DND-41 (cell line): Measurements from ENCODE around the gene STX10.

ENCODE experiments used
- ATAC-seq: fragments of 200-7000 bp; cut with Tn5 transposase; 3 replicates; pipeline ENCODE4 v1.9.1; 2021; ENCODE audit warnings: low read depth; ENCODE audit not compliant: insufficient read depth
- DNase-seq: peaks from one replicate; pipeline ENCODE4 v3.0.0-alpha.2; 2020
- H2AFZ ChIP-seq: 2 replicates; pipeline ENCODE4 v1.6.0; 2012; ENCODE audit warnings: low read depth, low read length
- H3K27ac ChIP-seq: 2 replicates; pipeline ENCODE4 v1.5.1; 2012; ENCODE audit warnings: low read length, inconsistent platforms
- H3K27me3 ChIP-seq: fragments of 200-600 bp; sonication (generic); 2 replicates; pipeline ENCODE4 v1.6.0; 2012; ENCODE audit warnings: low read length, mild to moderate bottlenecking, inconsistent platforms; ENCODE audit not compliant: insufficient read depth, poor library complexity
- H3K36me3 ChIP-seq: 2 replicates; pipeline ENCODE4 v1.5.1; 2012; ENCODE audit warnings: low read length, inconsistent platforms; ENCODE audit not compliant: insufficient read depth
- H3K4me1 ChIP-seq: 2 replicates; pipeline ENCODE4 v1.5.1; 2012; ENCODE audit warnings: mild to moderate bottlenecking, low read length; ENCODE audit not compliant: insufficient read depth
- H3K4me2 ChIP-seq: 2 replicates; pipeline ENCODE4 v1.6.0; 2012; ENCODE audit warnings: mild to moderate bottlenecking, moderate library complexity, low read length, inconsistent platforms; ENCODE audit not compliant: insufficient read depth
- H3K4me3 ChIP-seq, 2 experiments: fragments of 200-600 bp in 1 of 2; shearing (Covaris generic) in 1 of 2; 2 replicates each; pipeline ENCODE4 v1.5.1; 2012 to 2016; ENCODE audit warnings: inconsistent platforms in 2 of 2, low read length in 2 of 2, mild to moderate bottlenecking in 2 of 2, low read depth in 1 of 2, moderate library complexity in 1 of 2
- H3K79me2 ChIP-seq: 2 replicates; pipeline ENCODE4 v1.6.0; 2012; ENCODE audit warnings: low read length, inconsistent platforms; ENCODE audit not compliant: insufficient read depth
- H3K9ac ChIP-seq: 2 replicates; pipeline ENCODE4 v1.6.0; 2012; ENCODE audit warnings: low read depth, mild to moderate bottlenecking, inconsistent platforms, low read length, moderate library complexity
- H3K9me3 ChIP-seq: 2 replicates; pipeline ENCODE4 v1.5.1; 2012; ENCODE audit warnings: low read length, moderate library complexity, mild to moderate bottlenecking, inconsistent platforms; ENCODE audit not compliant: insufficient read depth, severe bottlenecking
- H4K20me1 ChIP-seq: 2 replicates; pipeline ENCODE4 v1.6.0; 2012; ENCODE audit warnings: low read length; ENCODE audit not compliant: insufficient read depth
- EZH2 ChIP-seq: IDR thresholded peaks from 3 replicates; pipeline ENCODE4 v1.6.1; 2012; ENCODE audit warnings: borderline replicate concordance, low read depth, mild to moderate bottlenecking, moderate library complexity, low read length, inconsistent platforms; ENCODE audit not compliant: severe bottlenecking
- TF ChIP-seq, protein P1 (sequence below): IDR thresholded peaks from 2 replicates; pipeline ENCODE4 v1.5.1; 2012; ENCODE audit warnings: borderline replicate concordance, low read length, moderate library complexity, mild to moderate bottlenecking; ENCODE audit not compliant: poor library complexity, severe bottlenecking; ENCODE audit errors: extremely low read depth

STX10 gene

DNA sequence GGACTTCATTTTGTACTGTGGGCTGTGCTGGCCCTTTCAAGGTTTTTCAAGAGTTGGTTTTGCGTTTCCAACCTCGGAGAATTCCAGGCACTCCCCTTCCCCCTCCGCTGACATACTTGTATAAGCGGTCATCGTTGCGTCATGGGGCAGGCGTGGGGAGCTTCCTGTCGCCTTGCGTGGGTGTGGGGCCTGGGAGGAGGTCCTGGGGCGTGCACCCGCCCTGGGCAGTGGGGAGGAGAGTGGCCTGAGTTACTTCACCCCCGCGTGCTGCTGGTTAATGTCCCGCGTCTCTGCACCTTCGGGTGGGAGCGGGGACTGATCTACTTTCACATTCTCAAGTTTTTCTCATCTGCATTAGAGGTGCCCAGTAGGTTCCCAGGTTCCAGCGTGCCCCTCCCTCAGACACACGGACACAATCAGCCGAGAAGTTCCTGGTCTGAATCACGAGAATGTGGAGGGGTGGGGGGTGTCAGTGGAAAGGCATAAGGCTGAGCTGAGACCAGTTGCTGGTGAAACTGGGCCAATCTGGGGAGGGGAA is 4.1 kb upstream of the STX10 start:
- DNase-seq (peak; percentile 38), ATAC-seq (no peak)
- Histone ChIP-seq H3K36me3 (peaks cover 11% of the 10 kb centered on the region; the same call in 1 of the 2 replicates), H3K4me1 (peaks cover 52% of the 10 kb centered on the region), H3K27ac (peak overlapping the region; percentile 80), H4K20me1 (peaks cover 27% of the 10 kb centered on the region), H3K4me2 (peak overlapping the region; percentile 100), H3K27me3 (peaks cover 16% of the 10 kb centered on the region), H3K9me3 (no peaks in the 10 kb centered on the region), H3K4me3 (peak overlapping the region; percentile 34 to 88), H3K79me2 (peaks cover 29% of the 10 kb centered on the region), H3K9ac (peak overlapping the region; percentile 87), H2AFZ (no peak overlapping the region)
- TF ChIP-seq EZH2: no peak
- TF ChIP-seq, protein P1, sequence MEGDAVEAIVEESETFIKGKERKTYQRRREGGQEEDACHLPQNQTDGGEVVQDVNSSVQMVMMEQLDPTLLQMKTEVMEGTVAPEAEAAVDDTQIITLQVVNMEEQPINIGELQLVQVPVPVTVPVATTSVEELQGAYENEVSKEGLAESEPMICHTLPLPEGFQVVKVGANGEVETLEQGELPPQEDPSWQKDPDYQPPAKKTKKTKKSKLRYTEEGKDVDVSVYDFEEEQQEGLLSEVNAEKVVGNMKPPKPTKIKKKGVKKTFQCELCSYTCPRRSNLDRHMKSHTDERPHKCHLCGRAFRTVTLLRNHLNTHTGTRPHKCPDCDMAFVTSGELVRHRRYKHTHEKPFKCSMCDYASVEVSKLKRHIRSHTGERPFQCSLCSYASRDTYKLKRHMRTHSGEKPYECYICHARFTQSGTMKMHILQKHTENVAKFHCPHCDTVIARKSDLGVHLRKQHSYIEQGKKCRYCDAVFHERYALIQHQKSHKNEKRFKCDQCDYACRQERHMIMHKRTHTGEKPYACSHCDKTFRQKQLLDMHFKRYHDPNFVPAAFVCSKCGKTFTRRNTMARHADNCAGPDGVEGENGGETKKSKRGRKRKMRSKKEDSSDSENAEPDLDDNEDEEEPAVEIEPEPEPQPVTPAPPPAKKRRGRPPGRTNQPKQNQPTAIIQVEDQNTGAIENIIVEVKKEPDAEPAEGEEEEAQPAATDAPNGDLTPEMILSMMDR: no peak

DNA sequence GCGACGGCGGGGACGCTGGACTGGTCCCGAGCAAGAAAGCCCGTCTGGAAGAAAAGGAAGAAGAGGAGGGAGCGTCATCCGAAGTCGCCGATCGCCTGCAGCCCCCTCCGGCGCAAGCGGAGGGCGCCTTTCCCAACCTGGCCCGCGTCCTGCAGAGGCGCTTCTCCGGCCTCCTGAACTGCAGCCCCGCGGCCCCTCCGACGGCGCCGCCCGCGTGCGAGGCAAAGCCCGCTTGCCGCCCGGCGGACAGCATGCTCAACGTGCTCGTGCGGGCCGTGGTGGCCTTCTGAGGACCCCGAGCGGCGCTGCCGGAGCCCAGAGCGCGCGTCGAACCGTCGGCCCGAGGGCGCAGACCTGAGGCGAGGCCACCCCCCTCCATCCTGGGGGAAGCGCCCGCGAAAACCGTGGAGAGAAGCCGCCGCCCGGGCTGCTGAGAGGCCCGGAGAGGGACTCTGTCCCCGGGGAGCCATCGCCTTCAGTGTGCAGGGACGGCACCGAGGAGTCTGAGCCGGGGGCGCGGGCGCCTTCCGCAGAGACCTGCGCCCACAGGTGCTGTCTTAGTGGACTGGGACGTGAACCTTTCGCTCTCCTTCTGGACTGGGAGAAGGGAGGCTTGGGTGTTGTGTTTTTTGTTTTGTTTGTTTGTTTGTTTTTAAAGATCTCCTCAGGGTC is 3.5 kb upstream of the STX10 start:
- peaks cover 58% of the 10 kb centered on the region for H3K4me1 ChIP-seq
- no peak overlapping the region for H2AFZ ChIP-seq
- no peak for ATAC-seq

DNA sequence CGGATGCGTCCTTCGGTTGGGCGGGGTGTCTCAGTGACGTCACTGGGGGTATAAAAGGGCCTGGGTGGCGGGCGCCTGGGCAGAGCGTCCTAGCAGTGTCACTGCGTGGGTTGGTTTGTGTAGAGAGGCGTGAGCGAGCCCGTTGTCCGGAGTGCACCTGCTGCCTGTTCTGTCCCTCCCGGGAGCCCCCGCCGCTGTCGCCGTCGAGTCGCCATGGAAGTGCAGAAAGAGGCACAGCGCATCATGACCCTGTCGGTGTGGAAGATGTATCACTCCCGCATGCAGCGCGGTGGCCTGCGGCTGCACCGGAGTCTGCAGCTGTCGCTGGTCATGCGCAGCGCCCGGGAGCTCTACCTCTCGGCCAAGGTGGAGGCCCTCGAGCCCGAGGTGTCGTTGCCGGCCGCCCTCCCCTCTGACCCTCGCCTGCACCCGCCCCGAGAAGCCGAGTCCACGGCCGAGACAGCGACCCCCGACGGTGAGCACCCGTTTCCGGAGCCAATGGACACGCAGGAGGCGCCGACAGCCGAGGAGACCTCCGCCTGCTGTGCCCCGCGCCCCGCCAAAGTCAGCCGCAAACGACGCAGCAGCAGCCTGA is 2.9 kb upstream of the STX10 start:
- Histone ChIP-seq H3K4me2 (peak overlapping the region; percentile 100), H2AFZ (peak overlapping the region; percentile 71; the same call in 1 of the 2 replicates), H3K9me3 (no peaks in the 10 kb centered on the region), H3K4me1 (peaks cover 61% of the 10 kb centered on the region), H3K27me3 (peaks cover 16% of the 10 kb centered on the region), H3K4me3 (peak overlapping the region; percentile 34 to 88; a peak in 3 of 4 replicates), H3K36me3 (peaks cover 11% of the 10 kb centered on the region; the same call in 1 of the 2 replicates), H3K27ac (peak overlapping the region; percentile 80), H3K79me2 (peaks cover 33% of the 10 kb centered on the region), H3K9ac (peak overlapping the region; percentile 87), H4K20me1 (peaks cover 27% of the 10 kb centered on the region)
- TF ChIP-seq, protein P1: peak; percentile 38
- no peak for TF ChIP-seq EZH2
- peak; percentile 39 for ATAC-seq
- peak; percentile 95 for DNase-seq

More for the DNA sequence above, 3.5 kb upstream of the STX10 start:
- Histone ChIP-seq H3K4me3 (peak overlapping the region; percentile 34 to 88), H3K27ac (peak overlapping the region; percentile 80), H3K4me2 (peak overlapping the region; percentile 100), H3K79me2 (peaks cover 31% of the 10 kb centered on the region), H3K27me3 (peaks cover 16% of the 10 kb centered on the region), H3K9me3 (no peaks in the 10 kb centered on the region), H3K9ac (peak overlapping the region; percentile 87), H4K20me1 (peaks cover 27% of the 10 kb centered on the region), H3K36me3 (peaks cover 11% of the 10 kb centered on the region; the same call in 1 of the 2 replicates)
- DNase-seq: peak; percentile 34
- TF ChIP-seq EZH2: peak; percentile 91
- TF ChIP-seq, protein P1: no peak
